Lung (tissue), 16 donors: ENCODE data around the gene MAST1. TPM values are rescaled to one million over a fixed set of nuclear protein-coding genes. Genes with fewer than 3 reads are reported as not detected.

Experiments
- ATAC-seq: fragments of 200-7000 bp; cut with Tn5 transposase; one replicate; pipeline ENCODE4 v1.9.1; 2020; ENCODE audit warnings: moderate number of reproducible peaks; ENCODE audit not compliant: insufficient read depth, low FRiP score
- DNase-seq, 3 donors: peaks; one replicate each; pipeline ENCODE4 v3.0.0-alpha.2; 2013 to 2017
- H3K27ac ChIP-seq, 2 donors: one replicate each; pipeline ENCODE4 v1.5.1; 2013; ENCODE audit warnings: mild to moderate bottlenecking in 2 of 2, moderate library complexity in 2 of 2, control low read depth in 1 of 2, inconsistent platforms in 1 of 2, low read depth in 1 of 2, low read length in 1 of 2
- H3K27me3 ChIP-seq, 3 donors: one replicate each; pipeline ENCODE4 v1.5.1; 2013; ENCODE audit warnings: low read length in 2 of 3; ENCODE audit not compliant: control insufficient read depth in 3 of 3, insufficient read depth in 3 of 3
- H3K36me3 ChIP-seq, 4 donors: one replicate each; pipeline ENCODE4 v1.5.1; 2013; ENCODE audit warnings: low read length in 4 of 4, mild to moderate bottlenecking in 1 of 4, moderate library complexity in 1 of 4; ENCODE audit not compliant: control insufficient read depth in 4 of 4, insufficient read depth in 4 of 4
- H3K4me1 ChIP-seq, 5 donors: one replicate each; pipeline ENCODE4 v1.5.1; 2013; ENCODE audit warnings: low read length in 5 of 5, mild to moderate bottlenecking in 2 of 5, moderate library complexity in 1 of 5; ENCODE audit not compliant: control insufficient read depth in 5 of 5, insufficient read depth in 5 of 5
- H3K4me3 ChIP-seq: one replicate; pipeline ENCODE4 v1.5.1; 2013; ENCODE audit warnings: mild to moderate bottlenecking, control low read depth, moderate library complexity
- H3K9ac ChIP-seq, 2 donors: one replicate each; pipeline ENCODE4 v1.5.1; 2013; ENCODE audit warnings: low read length in 2 of 2, control low read depth in 1 of 2; ENCODE audit not compliant: insufficient read depth in 1 of 2
- H3K9me3 ChIP-seq, 4 donors: one replicate each; pipeline ENCODE4 v1.5.1; 2013; ENCODE audit warnings: low read length in 3 of 4, mild to moderate bottlenecking in 1 of 4, moderate library complexity in 1 of 4; ENCODE audit not compliant: control insufficient read depth in 4 of 4, insufficient read depth in 3 of 4
- CTCF ChIP-seq: IDR thresholded peaks from 2 replicates; pipeline ENCODE4 v1.5.1; 2012; ENCODE audit warnings: mild to moderate bottlenecking; ENCODE audit errors: control extremely low read depth, extremely low read depth
- WGBS, 2 donors: extraction: QIAGEN DNeasy Blood & Tissue Kit; methylation state at CpG; one replicate each; pipeline ENCODE4 v1.1.7; 2013; 5-methylcytosine and 5-hydroxymethylcytosine counted together
- long read RNA-seq, 5 donors: transcript quantifications; one replicate each; lab custom pipeline, GENCODE V29; 2026
- polyA plus RNA-seq, 2 donors: library from polyadenylated mRNA; stranded (reverse); fragments of 200-250 nt; gene quantifications; one replicate each; pipeline ENCODE4 v1.2.1, GENCODE V29; 2013
- total RNA-seq, 2 donors: library from RNA; depleted of rRNA in 1 of 2; stranded (reverse); fragments of >200 nt in 1 of 2; gene quantifications; one replicate each; pipeline ENCODE4 v1.2.1, GENCODE V29; 2014 to 2021
- donor health status: control.
- donor health status: control.
- donor health status: Bipolar disorder and iron deficiency.
- donor health status: healthy.
- donor health status: DM: yes; HTN: yes; CAD: no.

MAST1 gene
- total RNA-seq (under 1 TPM; 0.55 to 0.88 TPM), polyA plus RNA-seq (under 1 TPM; 0.08 to 0.26 TPM)
- long read RNA-seq, donor 1: 0 reads
- long read RNA-seq, donor 2, partial matches to known transcripts: 0 of 106 reads
- long read RNA-seq, donor 2, other reads (novel, unspliced or antisense): 106 of 106 reads
- long read RNA-seq, donor 3, partial matches to known transcripts: 18 of 18 reads
- long read RNA-seq, donor 3, other reads (novel, unspliced or antisense): 0 of 18 reads
- long read RNA-seq, donor 4, partial matches to known transcripts: 0 of 88 reads
- long read RNA-seq, donor 4, other reads (novel, unspliced or antisense): 88 of 88 reads
- long read RNA-seq, donor 5, partial matches to known transcripts: 0 of 178 reads
- long read RNA-seq, donor 5, other reads (novel, unspliced or antisense): 178 of 178 reads

GRCh38 chr19:12838182-12838885, at the start of gene MAST1:
MAST1 (plus strand) TSS chr19:12838515; CDS start chr19:12838573, 58 bp downstream.
- Histone ChIP-seq H3K27ac (no peak within 1 kb of the TSS), H3K9ac (no peak within 1 kb of the TSS), H3K27me3 (peaks cover 0 to 72% (median 67%) of the 10 kb centered on the region in 3 donors), H3K4me1 (peaks cover 0 to 12% (median 0%) of the 10 kb centered on the region in 5 donors), H3K4me3 (no peak within 1 kb of the TSS), H3K36me3 (no peaks in the 10 kb centered on the region), H3K9me3 (peaks cover 0 to 8% (median 0%) of the 10 kb centered on the region in 4 donors)
- ATAC-seq (no peak), DNase-seq (peak in 1 of 3 donors; percentile 22)
- 1% methylated on average over 50 to 69 of the region's 69 CpGs for WGBS, 2 donors
- TF ChIP-seq CTCF: peak; percentile 5

GRCh38 chr19:12788682-12789097, 49.6 kb upstream of the MAST1 start:
- DNase-seq: peak; percentile 88 to 94 (median 91)

GRCh38 chr19:12789098-12789903, 49.0 kb upstream of the MAST1 start:
- ATAC-seq: no peak

More at GRCh38 chr19:12788682-12789097, 49.6 kb upstream of the MAST1 start:
- H3K4me3 ChIP-seq: no peak overlapping the region
- no peaks in the 10 kb centered on the region for H3K36me3 ChIP-seq
- H3K4me1 ChIP-seq: peaks cover 0 to 79% (median 40%) of the 10 kb centered on the region in 5 donors
- H3K27ac ChIP-seq: peak overlapping the region; percentile 98 to 100
- no peaks in the 10 kb centered on the region for H3K27me3 ChIP-seq
- TF ChIP-seq CTCF: no peak
- peak overlapping the region in 1 of 2 donors; percentile 67 for H3K9ac ChIP-seq
- ATAC-seq: no peak
- no peaks in the 10 kb centered on the region for H3K9me3 ChIP-seq
- 0 to 1% methylated on average over 12 of the region's 12 CpGs for WGBS, 2 donors

More at GRCh38 chr19:12789098-12789903, 49.0 kb upstream of the MAST1 start:
- Histone ChIP-seq H3K36me3 (no peaks in the 10 kb centered on the region), H3K9ac (peak overlapping the region; percentile 25 to 67), H3K4me1 (peaks cover 0 to 79% (median 38%) of the 10 kb centered on the region in 5 donors), H3K27me3 (no peaks in the 10 kb centered on the region), H3K27ac (peak overlapping the region; percentile 98 to 100), H3K9me3 (no peaks in the 10 kb centered on the region), H3K4me3 (peak overlapping the region; percentile 50)
- 1% methylated on average over 17 to 46 of the region's 46 CpGs for WGBS, 2 donors
- no peak for TF ChIP-seq CTCF
- peak in 1 of 3 donors; percentile 54 for DNase-seq
